ENCODE data around the gene MFRP. TPM values are rescaled to one million over a fixed set of nuclear protein-coding genes. Genes with fewer than 3 reads are reported as not detected.

Gene MFRP
- total RNA-seq, 1 experiment from 2014 or later: not detected

DNA sequence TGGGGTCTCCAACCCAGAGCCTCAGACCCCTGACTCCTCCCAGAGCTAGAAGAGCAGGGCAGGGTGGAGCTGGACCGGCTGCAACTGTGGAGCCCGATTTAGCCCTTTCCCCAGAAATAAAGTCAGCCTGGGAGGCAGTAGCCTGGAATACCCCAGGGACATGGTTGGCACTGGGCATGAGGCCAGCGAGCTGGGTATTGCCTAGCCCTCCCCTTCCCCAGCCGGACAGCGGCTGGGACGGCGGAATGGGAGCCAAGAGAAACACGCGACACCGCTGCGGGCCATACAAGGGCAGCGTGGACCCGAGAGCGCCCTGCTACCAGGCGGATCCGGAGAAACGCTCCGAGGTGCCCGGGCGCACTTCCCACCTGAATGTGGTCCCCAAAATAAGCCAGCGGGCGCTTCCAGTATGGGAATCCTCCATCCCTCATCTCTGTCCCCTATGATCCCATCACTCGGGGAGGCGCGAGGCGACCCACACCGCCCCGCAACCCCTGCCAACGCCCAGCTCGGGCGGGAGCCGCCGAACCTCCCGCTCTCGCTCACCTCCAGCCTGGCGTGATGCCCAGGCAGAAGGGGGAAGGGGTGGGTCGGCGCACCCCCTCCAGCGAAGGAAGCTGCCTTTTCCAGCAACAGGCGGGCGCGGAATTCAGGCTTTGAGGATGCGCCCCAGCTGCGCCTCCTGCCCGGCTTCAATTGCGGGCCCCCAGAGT lies 30.3 kb downstream of the MFRP start:
- H3K27me3 Mint-ChIP-seq (ENCODE audit: unreplicated experiment): peaks cover 21% of the 10 kb centered on the region
- DNase-seq: peak; percentile 29
- H3K4me1 Mint-ChIP-seq (ENCODE audit: low read depth, unreplicated experiment): no peaks in the 10 kb centered on the region
- H3K36me3 Mint-ChIP-seq (ENCODE audit: insufficient read depth, unreplicated experiment): peaks cover 17% of the 10 kb centered on the region
- TSS peak; percentile 62 for BruUV-seq (replicated peaks)
- CTCF ChIA-PET: interaction anchor here (1.3 to 1.6 kb wide), 2 partner anchors 23 to 260 kb away, joined by 3 to 9 read pairs; no protein-coding TSS in a partner anchor
- intact Hi-C loops (cut with micrococcal nuclease; ENCODE audit: unreplicated experiment): no loop called here
- H3K4me3 Mint-ChIP-seq (ENCODE audit: low read depth, unreplicated experiment): peak overlapping the region; percentile 68
- H3K9me3 Mint-ChIP-seq (ENCODE audit: low read depth, unreplicated experiment): no peaks in the 10 kb centered on the region
- TF ChIP-seq, protein P1, sequence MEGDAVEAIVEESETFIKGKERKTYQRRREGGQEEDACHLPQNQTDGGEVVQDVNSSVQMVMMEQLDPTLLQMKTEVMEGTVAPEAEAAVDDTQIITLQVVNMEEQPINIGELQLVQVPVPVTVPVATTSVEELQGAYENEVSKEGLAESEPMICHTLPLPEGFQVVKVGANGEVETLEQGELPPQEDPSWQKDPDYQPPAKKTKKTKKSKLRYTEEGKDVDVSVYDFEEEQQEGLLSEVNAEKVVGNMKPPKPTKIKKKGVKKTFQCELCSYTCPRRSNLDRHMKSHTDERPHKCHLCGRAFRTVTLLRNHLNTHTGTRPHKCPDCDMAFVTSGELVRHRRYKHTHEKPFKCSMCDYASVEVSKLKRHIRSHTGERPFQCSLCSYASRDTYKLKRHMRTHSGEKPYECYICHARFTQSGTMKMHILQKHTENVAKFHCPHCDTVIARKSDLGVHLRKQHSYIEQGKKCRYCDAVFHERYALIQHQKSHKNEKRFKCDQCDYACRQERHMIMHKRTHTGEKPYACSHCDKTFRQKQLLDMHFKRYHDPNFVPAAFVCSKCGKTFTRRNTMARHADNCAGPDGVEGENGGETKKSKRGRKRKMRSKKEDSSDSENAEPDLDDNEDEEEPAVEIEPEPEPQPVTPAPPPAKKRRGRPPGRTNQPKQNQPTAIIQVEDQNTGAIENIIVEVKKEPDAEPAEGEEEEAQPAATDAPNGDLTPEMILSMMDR (IDR thresholded peaks at IDR 0.05; ENCODE audit: unreplicated experiment): no peak
- H3K27ac Mint-ChIP-seq (ENCODE audit: unreplicated experiment): peak overlapping the region; percentile 15

DNA sequence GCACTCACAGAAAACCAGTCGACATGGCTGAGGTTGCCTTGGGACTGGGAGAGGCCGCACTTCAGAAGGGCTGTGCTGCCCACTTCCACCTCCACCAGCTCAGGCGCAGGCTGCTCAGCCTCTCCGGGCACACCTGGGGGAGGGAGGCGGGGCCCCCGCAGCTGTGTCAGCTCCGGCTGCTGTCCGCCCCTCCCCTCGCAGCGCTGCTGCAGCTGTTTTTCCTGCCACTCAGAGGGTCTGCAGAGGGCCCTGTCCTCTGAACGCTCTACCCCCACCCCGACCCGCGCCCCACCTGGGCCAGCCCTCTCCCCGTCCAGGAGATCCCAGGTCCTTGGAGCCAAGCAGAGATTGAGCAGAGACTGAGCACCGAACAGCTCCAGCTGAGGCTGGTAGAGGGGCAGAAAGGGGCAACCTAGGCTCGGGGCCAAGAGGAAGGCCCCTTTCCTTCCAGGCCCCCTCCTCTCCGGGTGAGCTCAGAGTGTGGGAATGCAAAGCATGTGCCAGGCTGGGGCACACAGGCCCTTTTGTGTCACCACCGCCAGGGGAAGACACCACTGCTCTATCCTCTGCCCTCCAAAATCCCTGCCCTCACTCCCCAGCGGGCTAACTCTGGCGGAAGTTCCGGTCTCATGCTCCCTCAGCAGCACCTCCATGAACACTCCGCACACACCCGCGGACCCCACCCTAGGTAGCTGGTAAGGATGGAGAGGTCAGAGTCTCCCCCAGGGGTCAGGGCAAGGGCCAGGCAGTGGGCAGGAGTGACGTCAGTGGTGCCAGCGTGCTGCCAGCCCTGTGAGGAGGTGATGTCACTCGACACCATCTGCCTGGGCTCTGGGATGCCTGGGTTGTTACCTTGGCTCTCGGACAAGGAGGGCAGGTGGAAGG lies 31.1 kb downstream of the MFRP start:
- CTCF ChIA-PET: interaction anchor here (0.6 to 1.6 kb wide), 3 partner anchors 24 to 524 kb away, joined by 3 to 9 read pairs (median 5); no protein-coding TSS in a partner anchor
- peak overlapping the region; percentile 68 for H3K4me3 Mint-ChIP-seq (ENCODE audit: low read depth, unreplicated experiment)
- peak; percentile 57 for DNase-seq

DNA sequence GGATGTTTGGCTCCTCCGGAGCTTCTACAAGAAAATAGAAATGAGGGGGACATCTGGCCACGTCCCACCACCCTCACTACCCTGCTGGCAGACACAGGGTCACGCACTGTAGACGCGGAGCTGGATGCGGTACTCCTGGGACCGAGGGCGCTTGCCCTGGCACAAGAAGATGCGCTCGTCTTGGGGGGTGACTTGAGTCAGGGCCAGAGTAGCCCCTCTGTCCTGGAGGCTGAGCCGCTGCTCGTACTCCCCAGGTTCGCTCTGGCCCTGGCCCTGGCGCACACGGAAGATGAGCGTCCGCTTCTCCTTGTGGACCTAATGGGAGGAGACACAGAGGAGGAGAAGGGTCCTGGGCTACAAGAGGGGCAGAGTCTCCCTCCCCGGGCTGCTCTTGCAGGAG lies 31.8 kb downstream of the MFRP start:
- no peaks in the 10 kb centered on the region for H3K4me1 Mint-ChIP-seq (ENCODE audit: low read depth, unreplicated experiment)
- no peak for DNase-seq
- no peak overlapping the region for H3K27ac Mint-ChIP-seq (ENCODE audit: unreplicated experiment)
- H3K36me3 Mint-ChIP-seq (ENCODE audit: insufficient read depth, unreplicated experiment): peaks cover 17% of the 10 kb centered on the region
- CTCF ChIA-PET: interaction anchor here (1.3 to 1.6 kb wide), 2 partner anchors 24 to 258 kb away, joined by 3 to 9 read pairs; no protein-coding TSS in a partner anchor
- no TSS peak for BruUV-seq (replicated peaks)
- TF ChIP-seq, protein P1 (IDR thresholded peaks at IDR 0.05; ENCODE audit: unreplicated experiment): no peak
- H3K9me3 Mint-ChIP-seq (ENCODE audit: low read depth, unreplicated experiment): no peaks in the 10 kb centered on the region
- intact Hi-C loops (cut with micrococcal nuclease; ENCODE audit: unreplicated experiment): no loop called here
- H3K4me3 Mint-ChIP-seq (ENCODE audit: low read depth, unreplicated experiment): no peak overlapping the region
- peaks cover 15% of the 10 kb centered on the region for H3K27me3 Mint-ChIP-seq (ENCODE audit: unreplicated experiment)

More for the DNA sequence above, 31.1 kb downstream of the MFRP start:
- H3K9me3 Mint-ChIP-seq (ENCODE audit: low read depth, unreplicated experiment): no peaks in the 10 kb centered on the region
- intact Hi-C loops (cut with micrococcal nuclease; ENCODE audit: unreplicated experiment): no loop called here
- peaks cover 21% of the 10 kb centered on the region for H3K27me3 Mint-ChIP-seq (ENCODE audit: unreplicated experiment)
- no TSS peak for BruUV-seq (replicated peaks)
- peaks cover 17% of the 10 kb centered on the region for H3K36me3 Mint-ChIP-seq (ENCODE audit: insufficient read depth, unreplicated experiment)
- H3K27ac Mint-ChIP-seq (ENCODE audit: unreplicated experiment): peak overlapping the region; percentile 15
- no peaks in the 10 kb centered on the region for H3K4me1 Mint-ChIP-seq (ENCODE audit: low read depth, unreplicated experiment)
- TF ChIP-seq, protein P1 (IDR thresholded peaks at IDR 0.05; ENCODE audit: unreplicated experiment): peak; percentile 28

DNA sequence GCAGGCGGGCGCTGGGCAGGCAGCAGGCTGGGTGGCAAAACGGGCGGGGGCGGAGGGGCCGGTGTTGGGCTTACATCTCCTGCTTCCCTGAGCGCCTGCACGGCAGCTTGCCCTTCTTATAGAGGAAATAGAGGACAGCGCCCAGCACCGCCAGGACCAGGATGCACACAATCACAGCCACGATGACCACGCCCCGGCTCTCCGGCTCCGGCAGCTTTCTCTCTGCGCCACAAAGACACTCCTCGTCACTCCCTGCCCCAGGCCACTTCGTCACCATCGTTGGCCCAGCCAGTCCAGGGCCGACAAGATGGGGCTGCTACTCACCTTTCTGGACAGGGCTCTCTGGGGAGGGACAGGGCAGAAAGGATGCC lies 35.8 kb downstream of the MFRP start:
- H3K27me3 Mint-ChIP-seq (ENCODE audit: unreplicated experiment): no peaks in the 10 kb centered on the region
- DNase-seq: no peak
- TF ChIP-seq, protein P1 (IDR thresholded peaks at IDR 0.05; ENCODE audit: unreplicated experiment): no peak
- intact Hi-C loops (cut with micrococcal nuclease; ENCODE audit: unreplicated experiment): no loop called here
- CTCF ChIA-PET: interaction anchor here (0.6 kb wide), 1 partner anchor 710 kb away, joined by 3 read pairs; no protein-coding TSS in a partner anchor
- no TSS peak for BruUV-seq (replicated peaks)
- peaks cover 4% of the 10 kb centered on the region for H3K36me3 Mint-ChIP-seq (ENCODE audit: insufficient read depth, unreplicated experiment)
- no peak overlapping the region for H3K4me3 Mint-ChIP-seq (ENCODE audit: low read depth, unreplicated experiment)
- no peaks in the 10 kb centered on the region for H3K9me3 Mint-ChIP-seq (ENCODE audit: low read depth, unreplicated experiment)
- H3K27ac Mint-ChIP-seq (ENCODE audit: unreplicated experiment): no peak overlapping the region
- no peaks in the 10 kb centered on the region for H3K4me1 Mint-ChIP-seq (ENCODE audit: low read depth, unreplicated experiment)
